ENCODE results near the gene FLNB.

Gene FLNB

DNA sequence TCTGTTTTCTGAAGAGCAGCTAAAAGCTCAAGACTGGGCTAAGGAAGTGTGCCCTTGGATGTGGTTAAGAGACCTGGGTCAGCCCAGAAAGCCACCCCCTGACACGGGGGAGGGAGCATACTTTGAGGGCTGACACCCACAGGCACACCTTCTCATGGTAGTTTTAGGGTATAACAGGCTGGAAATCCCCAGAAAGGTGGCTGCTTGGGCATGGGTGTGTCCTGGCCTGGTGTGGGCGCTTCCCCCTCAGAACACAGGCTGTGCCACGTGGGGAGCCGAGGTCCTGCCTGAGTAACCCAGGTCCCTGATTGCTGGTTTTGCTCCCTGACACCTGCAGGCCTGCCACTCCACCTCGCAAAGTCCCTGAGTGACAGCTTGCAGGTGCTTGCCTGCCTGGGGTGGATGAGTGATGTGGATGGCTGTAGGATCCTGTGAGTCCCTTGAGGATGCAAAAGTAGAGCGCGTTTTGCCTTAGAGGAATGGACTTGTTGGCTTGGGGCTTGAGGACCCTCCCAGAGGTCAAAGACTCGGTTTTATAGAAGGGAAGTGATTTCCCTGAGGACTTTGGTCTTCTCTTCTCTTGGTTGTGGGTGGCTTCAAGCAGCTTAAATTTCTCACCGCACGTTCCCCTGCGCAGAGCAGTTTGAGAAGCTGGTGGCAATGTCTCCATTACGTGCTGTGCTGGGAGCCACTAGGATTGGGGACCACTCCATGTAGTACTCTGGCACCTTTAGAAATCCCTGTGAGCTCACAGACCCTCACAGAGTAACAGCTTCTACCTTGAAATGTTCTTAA, 108.1 kb downstream of the FLNB start:
- no peak for DNase-seq

DNA sequence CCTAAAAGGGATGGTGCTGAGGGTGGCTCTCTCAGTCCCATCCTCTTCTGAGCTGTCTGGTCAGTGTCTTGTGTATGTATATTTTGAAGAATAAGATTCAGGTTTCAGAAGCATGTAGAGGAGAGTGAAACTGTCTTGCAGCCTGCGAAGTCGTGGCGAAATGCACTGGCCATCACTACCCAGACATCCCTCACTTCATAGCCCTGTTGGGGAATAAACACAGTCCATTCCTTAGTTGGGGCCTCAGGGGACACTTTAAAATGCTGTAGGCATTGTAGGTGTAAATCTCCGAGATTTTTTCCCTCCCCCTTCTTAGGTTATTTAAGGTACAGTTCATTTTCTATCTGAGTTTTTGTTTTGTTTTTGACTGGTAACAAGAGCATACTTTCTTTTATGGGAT, 108.8 kb downstream of the FLNB start:
- no peak for DNase-seq

DNA sequence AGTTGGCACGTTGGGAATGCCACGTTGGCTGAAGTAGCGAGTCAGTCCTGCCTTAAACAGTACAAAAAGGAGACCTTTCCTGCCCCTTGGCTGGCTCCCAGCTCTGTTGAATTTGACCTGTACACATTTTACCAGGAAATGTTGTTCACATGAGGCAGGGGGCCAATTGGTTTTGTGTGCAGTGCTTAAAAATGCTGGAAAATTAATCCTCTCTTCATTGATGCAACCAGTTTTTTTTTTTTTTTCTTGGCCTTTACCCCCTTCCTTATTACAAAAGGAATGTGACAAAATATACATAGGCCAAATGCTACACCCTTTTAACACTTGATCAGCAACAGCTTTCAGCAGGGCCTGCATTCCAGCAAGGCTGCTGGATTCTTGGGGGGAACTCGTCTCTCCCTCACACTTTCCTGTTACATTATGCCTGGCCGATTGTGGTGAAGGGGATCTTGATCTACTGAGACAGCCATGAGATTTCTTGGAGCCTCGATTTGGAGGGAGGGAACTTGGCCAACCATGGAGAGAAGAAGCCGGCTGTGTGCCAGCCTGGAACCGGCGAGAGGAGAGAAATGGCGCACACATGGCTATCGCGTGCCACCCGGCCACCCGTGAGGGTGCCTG, 109.4 kb downstream of the FLNB start:
- DNase-seq = no peak

DNA sequence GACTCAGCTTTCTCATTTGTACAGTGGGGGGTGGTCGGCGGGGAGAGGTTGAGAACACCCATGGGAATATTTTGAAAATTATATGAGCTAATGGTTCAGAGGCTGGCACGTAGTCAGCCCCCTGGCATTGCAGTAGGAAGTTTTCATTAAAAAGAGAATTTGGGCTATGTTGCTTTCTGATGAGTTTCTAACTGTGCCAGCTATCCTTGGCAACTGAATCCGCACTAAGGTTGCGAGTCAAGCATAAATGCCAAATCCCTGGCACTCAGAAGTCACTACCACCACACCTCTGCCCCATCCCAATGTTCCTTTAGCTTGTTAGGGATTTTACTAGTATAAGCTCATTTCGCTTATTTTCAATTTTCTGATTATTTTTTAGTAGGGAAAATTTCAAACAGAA, 111.0 kb downstream of the FLNB start:
- no peak for DNase-seq

DNA sequence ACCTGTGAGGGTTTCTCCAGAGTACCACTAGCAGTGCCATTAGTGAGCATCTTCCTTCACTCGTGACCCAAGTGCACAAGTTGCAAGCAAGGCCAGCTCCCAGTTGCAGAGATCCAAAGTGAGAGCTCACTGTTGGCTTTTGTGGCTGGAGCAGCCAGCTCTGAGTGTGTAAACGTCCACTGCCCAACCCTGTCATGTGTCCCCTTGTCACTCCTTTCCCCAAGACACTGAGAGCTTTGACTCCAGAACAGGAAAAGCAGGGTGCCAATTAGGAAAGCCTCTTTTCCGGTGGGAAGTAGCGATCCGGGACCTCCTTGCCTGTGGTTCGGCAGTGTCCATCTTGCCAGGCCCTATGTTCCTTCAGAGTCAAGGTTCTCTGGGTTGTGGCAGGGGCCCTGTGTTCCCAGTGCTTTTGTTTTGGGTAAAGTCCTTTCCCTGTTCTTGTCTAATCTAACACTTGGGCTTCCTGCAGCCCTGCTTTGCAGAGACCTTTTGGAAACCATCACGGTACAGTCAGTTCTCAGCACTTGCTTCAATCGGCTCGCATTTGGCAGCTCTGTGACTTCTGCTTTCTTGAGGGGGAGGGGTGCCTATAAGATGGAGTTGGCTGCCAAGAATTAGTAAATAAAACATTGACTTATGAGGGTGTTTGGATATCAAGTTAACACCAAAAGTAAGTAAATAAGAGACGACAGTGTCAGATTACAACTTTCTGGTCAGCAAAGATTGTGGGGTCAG, 112.0 kb downstream of the FLNB start:
- no peak for DNase-seq

DNA sequence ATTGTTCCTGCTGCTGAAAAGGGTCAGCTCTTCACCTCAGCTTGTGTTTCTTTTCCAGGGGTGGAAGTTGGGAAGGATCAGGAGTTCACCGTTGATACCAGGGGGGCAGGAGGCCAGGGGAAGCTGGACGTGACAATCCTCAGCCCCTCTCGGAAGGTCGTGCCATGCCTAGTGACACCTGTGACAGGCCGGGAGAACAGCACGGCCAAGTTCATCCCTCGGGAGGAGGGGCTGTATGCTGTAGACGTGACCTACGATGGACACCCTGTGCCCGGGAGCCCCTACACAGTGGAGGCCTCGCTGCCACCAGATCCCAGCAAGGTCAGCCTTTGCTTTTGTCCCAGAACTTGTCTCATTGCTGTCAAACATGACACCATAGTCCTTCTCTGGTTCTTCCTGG, 113.0 kb downstream of the FLNB start:
- no peak for DNase-seq

DNA sequence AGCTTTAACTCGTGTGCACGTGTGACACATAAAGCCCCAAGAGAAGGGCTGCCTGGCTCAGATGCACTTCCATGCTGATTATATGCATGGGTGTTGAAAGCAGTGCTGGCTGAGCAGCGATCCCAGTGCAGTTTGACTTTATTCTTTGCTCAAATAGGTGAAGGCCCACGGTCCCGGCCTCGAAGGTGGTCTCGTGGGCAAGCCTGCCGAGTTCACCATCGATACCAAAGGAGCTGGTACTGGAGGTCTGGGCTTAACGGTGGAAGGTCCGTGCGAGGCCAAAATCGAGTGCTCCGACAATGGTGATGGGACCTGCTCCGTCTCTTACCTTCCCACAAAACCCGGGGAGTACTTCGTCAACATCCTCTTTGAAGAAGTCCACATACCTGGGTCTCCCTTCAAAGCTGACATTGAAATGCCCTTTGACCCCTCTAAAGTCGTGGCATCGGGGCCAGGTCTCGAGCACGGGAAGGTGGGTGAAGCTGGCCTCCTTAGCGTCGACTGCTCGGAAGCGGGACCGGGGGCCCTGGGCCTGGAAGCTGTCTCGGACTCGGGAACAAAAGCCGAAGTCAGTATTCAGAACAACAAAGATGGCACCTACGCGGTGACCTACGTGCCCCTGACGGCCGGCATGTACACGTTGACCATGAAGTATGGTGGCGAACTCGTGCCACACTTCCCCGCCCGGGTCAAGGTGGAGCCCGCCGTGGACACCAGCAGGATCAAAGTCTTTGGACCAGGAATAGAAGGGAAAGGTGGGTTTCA, 114.9 kb downstream of the FLNB start:
- no peak for DNase-seq

DNA sequence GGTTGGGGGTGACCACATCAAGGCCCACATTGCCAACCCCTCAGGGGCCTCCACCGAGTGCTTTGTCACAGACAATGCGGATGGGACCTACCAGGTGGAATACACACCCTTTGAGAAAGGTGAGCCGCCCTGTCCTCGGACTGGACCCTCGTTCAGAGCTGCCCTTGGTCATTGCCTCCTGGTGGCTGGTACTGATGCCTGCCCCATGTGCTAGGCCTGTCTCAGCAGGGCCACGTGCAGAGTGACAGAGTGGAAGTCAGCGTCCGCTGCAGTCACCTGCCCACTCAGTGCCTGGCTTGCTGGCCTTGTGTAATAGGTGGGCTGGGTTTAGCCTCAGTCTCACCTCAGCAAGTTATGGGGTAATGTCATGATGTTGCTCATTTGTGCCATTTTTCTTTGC, 116.2 kb downstream of the FLNB start:
- DNase-seq = no peak

DNA sequence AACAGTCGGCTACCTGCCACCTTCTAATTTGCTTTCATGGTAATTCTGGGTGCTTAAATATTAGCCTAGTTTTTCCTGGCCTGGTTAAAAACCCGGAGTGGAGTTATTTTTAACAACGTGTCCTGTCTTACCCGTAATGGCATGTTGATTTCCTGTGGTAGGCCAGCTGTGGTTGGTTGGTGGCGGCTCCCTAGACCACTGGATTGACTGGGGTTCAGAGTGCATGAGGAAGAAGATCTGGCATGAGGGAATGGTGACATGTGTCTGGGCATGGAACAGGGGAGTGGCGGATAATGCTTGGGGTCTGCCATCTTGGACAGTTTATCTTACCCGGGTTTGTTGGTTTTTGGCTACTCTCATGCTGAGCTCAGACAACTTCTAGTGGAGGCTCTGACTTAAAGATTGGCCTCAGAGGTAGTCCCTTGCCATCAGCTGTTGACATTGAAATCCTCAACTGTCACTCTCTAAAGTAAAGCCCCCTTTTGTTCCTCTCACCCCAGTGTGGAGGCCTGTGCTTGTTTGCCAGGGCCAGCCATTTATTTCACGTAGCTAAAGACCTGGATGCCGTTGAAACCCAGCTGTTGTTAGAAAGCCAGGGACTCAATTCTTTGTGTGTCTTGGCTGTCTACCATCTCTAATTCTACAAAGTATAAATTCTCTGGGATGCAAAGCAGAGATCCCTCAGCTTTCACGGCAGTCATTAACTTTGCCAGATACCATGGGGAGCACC, 121.0 kb downstream of the FLNB start:
- no peak for DNase-seq

DNA sequence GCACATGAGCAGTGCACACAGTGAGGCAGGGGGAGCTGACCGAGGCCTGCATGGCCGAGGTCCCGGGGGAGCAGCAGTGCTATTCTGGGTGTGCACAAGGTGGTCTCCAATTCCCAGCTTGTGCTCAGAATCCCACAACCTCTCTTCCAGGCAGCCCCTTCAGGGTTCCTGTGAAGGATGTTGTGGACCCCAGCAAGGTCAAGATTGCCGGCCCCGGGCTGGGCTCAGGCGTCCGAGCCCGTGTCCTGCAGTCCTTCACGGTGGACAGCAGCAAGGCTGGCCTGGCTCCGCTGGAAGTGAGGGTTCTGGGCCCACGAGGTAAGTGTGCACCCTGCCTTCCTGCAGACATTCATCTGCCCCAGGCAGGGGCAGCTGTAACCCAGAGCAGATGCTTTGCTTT, 122.4 kb downstream of the FLNB start:
- no peak for DNase-seq

DNA sequence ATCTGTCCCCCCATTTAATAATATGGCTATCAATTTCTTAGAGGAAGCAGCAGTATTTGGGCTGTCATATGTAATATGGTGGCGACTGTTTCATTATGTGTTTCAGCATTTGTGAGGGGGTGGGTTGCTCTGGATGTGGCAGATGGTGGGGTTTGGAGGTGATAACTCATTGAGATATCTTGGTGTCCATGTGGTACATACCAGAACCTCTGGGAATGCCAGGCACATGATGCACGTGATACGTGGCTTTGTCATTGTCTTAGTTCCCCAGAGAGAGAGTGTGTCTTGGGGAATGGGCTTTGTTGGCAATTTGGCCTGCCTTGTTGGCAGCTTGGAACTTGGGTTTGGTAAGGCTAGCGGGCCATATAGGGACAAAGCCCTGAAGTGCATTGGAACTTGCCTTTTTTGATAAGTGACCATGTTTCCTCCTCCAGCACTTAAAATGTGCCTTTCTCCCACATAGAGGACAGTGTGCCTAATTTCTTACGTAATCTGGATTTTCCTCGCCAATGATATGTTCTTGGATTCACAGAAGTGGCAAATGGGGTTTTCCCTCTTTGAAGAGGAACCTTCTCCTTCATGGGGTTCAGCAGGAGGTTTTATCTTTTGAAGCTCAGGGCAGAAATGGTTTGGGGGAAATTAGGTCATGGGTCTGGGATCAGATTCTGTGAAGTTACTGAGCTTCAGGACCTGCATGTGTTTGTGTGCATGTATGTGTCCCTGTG, 123.0 kb downstream of the FLNB start:
- DNase-seq = no peak

DNA sequence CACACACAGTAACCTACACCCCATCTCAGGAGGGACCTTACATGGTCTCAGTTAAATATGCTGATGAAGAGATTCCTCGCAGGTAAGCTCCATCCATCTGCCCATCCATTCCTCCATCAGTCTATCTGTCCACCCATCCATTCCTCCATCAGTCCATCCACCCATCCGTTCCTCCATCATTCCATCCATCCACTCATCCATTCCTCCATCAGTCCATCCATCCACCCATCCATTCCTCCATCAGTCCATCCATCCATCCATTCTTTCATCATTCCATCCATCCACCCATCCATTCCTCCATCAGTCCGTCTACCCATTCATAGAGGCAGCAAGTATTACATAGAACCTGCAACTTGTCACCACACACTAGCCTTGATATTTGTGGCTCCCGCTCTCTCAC, 124.6 kb downstream of the FLNB start:
- DNase-seq = no peak

DNA sequence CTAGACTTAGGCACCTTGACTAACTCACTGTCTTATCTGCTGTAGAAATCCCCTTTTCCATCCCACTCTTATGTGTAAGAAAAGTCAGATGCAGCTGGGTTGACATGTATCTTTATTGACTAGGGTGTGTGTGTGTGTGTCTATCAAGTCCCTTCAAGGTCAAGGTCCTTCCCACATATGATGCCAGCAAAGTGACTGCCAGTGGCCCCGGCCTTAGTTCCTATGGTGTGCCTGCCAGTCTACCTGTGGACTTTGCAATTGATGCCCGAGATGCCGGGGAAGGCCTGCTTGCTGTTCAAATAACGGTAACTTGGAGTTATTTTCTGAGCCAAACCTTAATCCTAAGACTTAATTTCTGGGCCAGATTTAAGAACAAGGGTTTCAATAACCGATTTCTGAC, 126.2 kb downstream of the FLNB start:
- DNase-seq = no peak

DNA sequence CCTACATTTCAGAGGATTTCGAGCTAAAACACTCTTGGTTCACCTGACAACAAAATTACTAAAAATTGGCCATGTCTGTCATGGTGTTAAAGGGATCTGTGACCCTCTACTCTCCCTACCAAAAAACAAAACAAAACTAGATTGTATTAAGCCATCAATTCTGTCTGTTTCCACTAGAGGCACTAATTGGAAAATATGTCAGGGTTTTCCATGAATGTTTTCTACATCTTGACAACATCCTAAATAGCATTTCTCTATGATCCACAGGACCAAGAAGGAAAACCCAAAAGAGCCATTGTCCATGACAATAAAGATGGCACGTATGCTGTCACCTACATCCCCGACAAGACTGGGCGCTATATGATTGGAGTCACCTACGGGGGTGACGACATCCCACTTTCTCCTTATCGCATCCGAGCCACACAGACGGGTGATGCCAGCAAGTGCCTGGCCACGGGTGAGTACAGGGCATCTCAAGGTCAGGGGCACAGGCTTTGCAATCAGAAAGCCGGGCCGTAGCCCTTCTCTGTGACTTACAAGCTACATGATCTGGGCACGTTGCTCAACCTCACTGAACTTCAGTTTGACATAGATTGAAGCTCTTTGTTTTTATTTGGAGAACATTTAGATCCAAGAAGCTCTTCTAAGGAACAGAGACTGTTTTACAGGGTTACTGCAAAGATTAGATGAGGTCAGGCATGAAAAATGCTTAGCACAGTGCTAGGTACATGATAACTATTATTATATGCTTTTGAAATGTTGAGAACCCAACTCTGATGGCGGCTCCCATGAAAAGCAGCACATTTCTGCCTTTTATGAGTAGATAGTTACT, 127.7 kb downstream of the FLNB start:
- DNase-seq = no peak

DNA sequence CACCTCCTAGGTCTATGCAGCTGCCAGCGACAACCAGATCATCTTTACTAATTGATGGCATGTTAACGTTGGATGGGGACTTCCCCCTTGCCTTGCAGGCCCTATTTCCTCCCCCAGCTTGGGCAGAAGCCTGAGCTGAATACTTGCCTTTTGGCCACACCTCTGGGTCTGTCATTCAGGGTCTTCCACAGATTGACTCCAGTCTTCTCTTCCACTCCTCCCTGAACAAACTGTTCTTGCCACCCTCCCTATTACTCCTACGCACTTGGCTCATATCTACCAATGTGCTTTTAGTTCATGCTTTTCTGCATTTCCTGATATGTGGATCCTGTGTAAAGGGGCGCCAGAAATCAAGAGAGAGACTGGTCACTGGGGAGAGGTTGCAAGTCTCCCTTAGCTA, 129.1 kb downstream of the FLNB start:
- no peak for DNase-seq

DNA sequence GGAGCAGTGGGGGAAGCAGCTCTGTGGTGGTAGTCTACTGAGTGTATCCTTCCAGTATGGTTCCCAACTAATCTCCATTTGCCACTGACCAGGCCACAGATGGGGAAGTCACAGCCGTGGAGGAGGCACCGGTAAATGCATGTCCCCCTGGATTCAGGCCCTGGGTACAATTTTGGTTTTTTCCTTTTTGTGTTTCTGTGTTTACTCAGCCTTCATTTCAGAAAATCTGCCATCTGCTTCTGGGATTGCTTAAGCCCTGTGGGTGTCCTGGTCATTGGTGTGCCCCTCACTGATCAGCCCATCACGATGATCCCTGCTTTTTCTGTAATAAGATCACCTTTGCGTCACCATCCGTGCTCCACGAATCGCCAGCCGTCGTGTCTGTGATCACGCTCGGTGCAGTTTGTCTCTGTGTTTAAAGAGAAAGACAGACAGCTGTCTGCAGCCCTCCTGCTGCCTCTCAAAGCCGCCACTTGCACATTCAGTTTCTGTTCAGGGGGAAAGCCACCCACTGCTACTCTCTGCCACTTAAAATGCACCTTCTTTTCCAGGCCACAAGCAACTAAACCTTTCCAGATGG, 133.6 kb downstream of the FLNB start:
- DNase-seq = no peak

DNA sequence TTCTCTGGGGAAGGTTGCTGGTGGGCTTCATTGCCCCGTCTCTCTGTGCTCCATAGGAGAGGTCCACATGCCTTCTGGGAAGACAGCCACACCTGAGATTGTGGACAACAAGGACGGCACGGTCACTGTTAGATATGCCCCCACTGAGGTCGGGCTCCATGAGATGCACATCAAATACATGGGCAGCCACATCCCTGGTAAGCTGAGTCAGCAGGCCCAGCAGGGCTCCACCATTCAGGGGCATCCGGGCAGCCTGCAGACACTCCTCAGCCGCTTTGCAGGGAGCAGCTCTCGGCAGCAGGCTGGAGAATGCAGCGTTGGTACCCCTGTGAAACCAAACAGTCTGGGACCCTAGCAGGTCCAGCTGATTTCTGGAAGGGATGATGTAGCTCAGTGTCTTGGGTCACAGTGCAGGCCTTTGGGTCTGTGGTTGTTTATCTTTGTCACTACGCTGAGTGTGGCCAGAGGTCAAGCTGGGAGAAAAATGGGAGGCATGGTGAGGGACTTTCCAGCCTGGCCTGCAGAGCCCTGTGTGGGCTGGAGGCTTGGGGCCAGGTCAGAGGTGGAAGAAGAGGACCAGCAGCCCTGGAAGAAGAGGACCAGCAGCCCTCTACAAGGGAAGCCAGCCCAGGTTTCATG, 135.3 kb downstream of the FLNB start:
- no peak for DNase-seq

DNA sequence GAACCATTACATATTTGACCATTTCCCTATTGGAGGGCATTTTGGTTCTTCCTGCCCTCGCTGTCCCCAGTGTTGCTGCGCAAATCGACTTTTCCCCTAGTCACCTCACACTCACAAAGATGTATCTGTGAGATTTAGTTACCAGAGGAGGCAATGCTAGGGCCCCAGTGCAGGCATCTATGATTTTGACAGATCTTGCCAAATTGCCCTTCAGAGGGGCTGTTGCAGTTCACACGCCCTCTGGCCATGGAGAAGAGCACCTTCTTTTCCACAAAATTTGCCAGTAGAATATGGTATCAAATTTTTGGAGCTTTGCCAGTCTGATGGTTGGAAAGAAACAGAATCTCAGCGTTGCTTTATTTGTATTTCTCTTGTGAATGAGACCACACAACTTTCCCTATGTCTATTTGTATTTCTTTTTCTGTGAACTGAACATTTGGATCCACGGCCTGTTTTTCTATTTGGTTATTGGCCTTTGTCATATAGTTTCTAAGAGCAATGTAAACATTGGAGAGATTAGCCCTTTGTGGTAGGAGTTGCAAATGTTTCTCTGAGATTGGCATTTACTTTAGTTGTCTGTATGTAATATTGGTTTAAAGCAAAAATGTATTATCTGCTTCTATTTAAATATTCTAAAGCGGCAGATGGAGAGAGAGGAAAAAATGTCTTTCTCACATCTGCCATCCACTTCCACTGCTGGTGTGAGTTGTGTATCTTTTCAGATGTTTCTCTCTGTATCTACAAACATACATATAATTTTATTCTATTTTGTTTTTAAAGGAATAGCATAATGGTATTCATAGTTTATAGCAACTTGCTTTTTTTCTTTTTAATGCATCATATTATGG, 136.5 kb downstream of the FLNB start:
- no peak for DNase-seq

DNA sequence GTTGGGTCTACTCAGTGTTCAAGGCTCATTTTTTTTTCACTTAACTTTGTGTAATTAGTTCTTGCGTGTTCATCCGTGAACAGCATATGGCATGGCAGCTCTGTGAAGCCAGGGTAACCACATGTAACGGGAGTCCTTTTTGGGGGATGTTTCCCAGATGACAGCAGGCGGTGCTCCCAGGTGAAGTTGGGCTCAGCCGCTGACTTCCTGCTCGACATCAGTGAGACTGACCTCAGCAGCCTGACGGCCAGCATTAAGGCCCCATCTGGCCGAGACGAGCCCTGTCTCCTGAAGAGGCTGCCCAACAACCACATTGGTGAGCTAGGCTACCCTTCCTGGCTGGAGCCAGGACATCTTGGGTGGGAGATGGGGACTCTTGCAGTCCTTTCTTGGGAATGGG, 139.8 kb downstream of the FLNB start:
- no peak for DNase-seq

All from T1000 (cell line).